CD4-positive, alpha-beta T cell treated with Interleukin-6 for 4 hours (primary cell): ENCODE data around the gene CBY1.
A peak's percentile ranks its signal among the peaks of the same experiment; 100 is the strongest.
"Not testable (repeated sequence)": the region's sequence is repeated elsewhere in the genome, so short reads cannot be mapped to it uniquely, and the experiment has no call there.

ENCODE experiments used
- DNase-seq: peaks from one replicate; pipeline ENCODE4 v3.0.0-alpha.2; 2020; ENCODE audit warnings: mixed read lengths

Gene CBY1

GRCh38 chr22:38656256-38657044 is at the start of gene CBY1, which contains the start of gene FAM227A:
Gene CBY1 (plus strand): TSS chr22:38656638. CDS start chr22:38668055, 11,417 bp downstream.
Gene FAM227A (minus strand): TSS chr22:38656392. CDS start chr22:38650168, 6,224 bp downstream.
- DNase-seq, result peak; percentile 88

- no peak for DNase-seq
Measured at GRCh38 chr22:38607680-38608079, 48.8 kb upstream of the CBY1 start.

- DNase-seq, result no peak
Measured at GRCh38 chr22:38608992-38609750, 47.3 kb upstream of the CBY1 start.

DNA sequence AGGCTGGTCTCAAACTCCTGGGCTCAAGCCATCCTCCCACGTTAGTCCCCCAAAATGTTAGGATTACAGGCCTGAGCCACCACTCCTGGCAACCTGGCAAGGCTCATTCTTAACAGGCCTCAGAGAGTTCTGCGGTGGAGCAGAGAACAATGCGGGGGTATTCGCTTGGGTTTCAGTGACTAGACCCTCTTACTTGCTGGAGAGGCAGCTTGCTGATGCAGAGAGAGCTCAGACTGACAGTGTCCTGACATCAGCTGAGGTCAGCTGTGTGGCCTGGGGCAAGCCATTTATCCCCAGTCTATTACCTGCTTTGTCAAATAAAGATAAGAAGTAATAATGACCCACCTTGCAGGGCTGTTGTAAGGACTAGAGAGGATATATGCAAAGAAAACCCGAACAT is 46.2 kb upstream of the CBY1 start:
- no peak for DNase-seq

- DNase-seq, result no peak
Measured at GRCh38 chr22:38611559-38611958, 44.9 kb upstream of the CBY1 start.

DNA sequence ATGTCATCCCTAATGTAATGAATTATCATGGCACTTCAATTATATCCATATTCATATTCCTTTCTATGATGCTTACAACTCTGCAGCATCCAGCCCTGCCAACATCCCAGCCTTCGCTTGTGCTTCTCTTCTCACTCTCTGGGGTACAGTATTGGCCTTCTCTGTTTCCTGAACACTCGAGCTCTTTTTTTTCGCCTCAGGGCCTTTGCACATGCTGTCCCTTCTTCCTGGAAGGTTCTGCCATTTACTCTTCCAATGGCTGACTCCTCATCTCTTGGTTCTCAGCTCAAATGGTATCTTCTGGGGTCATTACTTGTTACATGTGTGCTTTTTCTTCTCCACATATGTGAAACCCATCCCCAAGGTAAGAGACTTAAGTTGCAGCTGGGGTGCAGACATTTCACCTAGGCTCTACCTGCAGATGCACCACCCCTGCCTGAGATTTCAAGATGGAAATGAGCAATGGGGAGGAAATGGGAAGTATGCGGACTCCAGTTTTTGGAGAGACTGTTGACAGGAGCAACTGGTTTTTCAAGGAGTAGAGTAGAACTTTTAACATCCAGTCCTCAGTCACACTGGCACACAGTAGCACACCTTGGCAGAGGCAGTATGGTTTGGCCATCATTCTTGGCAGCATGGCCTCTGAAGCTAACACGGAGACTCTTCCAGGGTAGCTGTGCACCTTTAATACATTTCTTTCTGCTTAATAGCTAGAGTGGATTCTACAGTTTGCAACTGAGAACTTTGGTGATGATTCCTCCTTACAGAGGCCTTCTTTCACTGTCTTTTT is 44.0 kb upstream of the CBY1 start:
- no peak for DNase-seq

GRCh38 chr22:38613588-38613987 is 42.9 kb upstream of the CBY1 start:
- no peak for DNase-seq

DNA sequence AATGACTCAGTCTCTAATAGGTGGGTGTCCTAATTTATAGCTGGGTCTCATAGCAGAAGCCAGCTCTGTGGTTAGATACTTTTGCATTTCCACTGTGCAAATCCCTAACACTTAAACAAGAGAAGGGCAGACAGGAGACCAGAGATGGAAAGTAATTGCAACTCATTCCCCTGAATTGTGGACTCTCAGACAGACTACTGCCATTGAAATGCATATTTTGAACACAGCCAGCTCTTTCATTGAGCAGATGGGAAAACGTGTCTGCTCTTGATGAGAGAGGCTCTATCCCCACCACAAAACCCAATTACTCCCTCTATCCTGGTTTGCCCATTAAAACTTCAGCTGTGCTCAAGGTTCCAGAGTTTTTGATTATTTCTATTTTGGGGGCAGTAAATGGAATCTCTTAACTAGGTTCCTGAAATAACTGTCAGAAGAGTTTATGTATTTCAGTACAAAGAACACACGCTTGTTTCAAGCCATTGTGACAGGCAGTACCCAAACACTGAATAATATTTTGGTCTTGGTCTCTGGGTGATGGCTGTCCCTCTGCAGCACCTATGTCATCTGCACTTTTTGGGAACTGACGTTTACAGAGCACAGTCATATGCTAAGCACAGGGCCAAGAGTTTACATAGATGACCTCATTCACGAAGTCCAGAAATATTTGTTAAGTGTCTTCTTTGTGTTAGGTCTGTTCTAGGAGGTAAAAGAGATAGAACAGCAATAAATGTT is 41.9 kb upstream of the CBY1 start:
- no peak for DNase-seq

GRCh38 chr22:38615064-38615405 is 41.4 kb upstream of the CBY1 start:
- not testable (repeated sequence) for DNase-seq

DNA sequence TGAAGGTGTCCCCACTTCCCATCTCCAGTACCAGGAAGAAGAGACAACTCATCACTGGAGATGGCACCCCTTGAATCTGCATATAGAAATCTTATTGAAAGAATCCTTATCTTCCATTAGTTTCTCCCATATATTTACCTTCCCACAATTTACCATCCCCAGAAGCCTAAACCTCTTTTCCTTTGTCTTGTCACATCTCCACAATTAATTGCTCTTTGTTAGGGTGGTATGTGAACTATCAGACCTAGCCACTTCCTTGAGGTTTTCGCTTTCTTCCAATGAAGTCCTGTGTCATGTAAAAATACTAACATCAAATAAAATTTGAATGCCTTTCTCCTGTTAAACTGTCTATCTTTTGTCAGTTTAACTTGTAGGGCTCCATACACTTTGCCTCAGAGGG is 38.2 kb upstream of the CBY1 start:
- no peak for DNase-seq

- no peak for DNase-seq
Measured at GRCh38 chr22:38618682-38619081, 37.8 kb upstream of the CBY1 start.

GRCh38 chr22:38623351-38623750 is 33.1 kb upstream of the CBY1 start:
- DNase-seq, result no peak

- DNase-seq, result no peak
Measured at GRCh38 chr22:38628444-38628843, 28.0 kb upstream of the CBY1 start.

- DNase-seq, result no peak
Measured at GRCh38 chr22:38629108-38629507, 27.3 kb upstream of the CBY1 start.

GRCh38 chr22:38631724-38632123 is 24.7 kb upstream of the CBY1 start:
- no peak for DNase-seq

DNA sequence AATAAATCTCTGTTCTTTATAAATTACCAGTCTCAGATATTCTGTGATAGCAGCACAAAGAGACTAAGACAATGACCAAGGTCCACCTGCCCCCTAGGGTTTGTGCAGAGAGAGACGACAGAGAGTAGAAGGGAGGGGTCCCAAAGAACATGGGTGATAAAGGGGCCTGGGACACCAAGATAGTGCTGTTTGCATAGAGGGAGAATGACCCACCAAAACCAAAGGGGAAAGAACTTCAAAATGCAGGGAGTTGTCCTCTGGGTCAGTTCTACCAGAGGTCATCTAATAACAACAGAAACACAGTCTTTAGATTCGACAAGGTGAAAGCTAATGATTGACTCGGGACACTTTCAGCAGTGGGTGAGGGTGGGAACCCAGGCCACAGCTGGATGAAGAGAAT is 23.9 kb upstream of the CBY1 start:
- DNase-seq, result no peak

DNA sequence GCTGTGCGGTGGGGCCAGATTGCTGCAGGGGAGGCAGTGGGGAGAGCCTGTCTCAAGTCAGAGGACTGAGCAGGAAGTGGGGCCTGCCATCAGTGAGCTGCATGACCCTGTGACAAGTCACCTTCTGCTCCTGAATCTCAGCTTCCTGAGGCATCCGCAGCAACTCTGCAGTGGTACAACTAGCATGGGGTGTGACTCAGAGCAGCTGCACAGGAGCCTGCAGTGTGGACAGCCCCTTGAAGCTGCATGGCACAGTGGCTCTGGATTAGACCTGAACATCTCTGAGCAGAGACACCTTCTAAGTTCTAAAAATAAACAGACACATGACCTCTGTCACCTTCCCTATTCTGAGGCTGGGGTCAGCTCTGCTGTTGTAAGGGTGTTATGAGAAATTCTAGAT is 18.2 kb upstream of the CBY1 start:
- no peak for DNase-seq

DNA sequence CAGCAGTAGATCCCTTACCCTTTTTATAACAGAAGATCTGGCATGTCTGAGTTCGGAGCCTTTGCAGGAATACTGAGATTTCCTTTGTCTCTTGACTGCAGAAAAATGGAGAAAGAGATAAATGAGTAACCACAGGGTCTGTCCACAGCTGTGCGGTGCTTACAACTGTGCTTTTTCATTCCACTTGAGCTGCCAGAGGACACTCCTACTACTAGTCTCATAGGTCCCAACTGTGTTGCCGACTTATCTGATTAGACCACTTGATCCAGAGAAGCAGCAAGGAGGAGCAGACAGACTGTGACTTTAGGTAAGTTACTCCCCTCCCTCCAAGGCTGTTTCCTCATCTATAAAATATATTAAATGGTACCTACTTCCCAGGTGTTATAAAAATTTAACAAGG is 17.7 kb upstream of the CBY1 start:
- no peak for DNase-seq

DNA sequence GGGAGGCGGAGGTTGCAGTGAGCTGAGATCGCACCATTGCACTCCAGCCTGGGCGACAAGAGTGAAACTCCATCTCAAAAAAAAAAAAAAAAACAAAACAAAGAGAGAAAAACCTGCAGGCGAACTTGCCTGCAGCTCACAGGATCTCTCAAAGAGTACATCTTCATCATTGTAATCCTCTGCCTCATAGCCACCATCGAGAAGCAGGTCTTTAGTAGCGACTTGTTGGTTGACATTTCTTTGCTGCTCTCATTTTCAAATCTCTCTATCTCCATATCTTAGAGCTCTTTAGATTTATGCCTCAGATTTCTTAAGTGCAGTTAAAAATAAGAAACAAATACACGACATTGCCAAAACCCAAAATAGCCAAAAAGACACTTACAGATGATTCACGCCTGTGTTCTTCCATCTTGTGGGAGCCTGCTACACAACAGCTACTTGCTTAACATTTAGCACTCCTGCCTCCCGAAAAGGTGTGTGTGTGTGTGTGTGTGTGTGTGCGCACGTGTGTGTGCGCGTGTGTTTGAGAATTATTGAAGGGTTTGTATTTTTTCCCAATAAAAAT is 14.9 kb upstream of the CBY1 start:
- no peak for DNase-seq

- DNase-seq, result not testable (repeated sequence)
Measured at GRCh38 chr22:38644245-38644644, 12.2 kb upstream of the CBY1 start.

DNA sequence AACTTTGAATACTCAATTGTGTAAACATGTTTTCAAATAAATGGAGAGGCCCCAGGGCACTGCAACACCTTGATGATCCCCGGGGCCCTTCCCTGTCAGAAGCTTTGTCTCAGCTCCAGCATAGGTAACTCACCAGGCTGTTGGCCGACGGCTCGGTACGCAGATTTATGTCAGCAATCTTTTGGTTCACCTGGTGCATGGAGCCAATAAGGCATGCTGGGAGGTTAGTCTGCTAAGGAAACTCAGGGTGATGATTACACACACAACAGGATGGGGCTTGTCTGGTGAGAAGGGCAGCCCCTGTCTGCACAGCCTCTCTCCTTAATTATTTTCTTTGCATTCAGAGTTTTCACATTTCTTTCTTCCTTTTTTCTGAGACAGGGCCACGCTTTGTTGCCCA is 11.0 kb upstream of the CBY1 start:
- no peak for DNase-seq

- DNase-seq, result no peak
Measured at GRCh38 chr22:38649841-38650522, 6.5 kb upstream of the CBY1 start.
